Osteocyte (in vitro differentiated cells): ENCODE results near the gene DDHD1. TPM values are rescaled to one million over a fixed set of nuclear protein-coding genes. Genes with fewer than 3 reads are reported as not detected.
"Not testable (repeated sequence)": the region's sequence is repeated elsewhere in the genome, so short reads cannot be mapped to it uniquely, and the experiment has no call there.

Experiments used
- DNase-seq: peaks from one replicate; pipeline ENCODE4 v3.0.0; 2021; ENCODE audit warnings: mixed read lengths; ENCODE audit not compliant: unreplicated experiment; ENCODE audit errors: extremely low spot score
- H3K27ac Mint-ChIP-seq: one replicate; pipeline ENCODE4 v1.8.0; 2021; ENCODE audit warnings: mild to moderate bottlenecking, mixed read lengths; ENCODE audit not compliant: unreplicated experiment
- H3K27me3 Mint-ChIP-seq: one replicate; pipeline ENCODE4 v1.8.0; 2021; ENCODE audit warnings: mixed read lengths; ENCODE audit not compliant: unreplicated experiment
- H3K36me3 Mint-ChIP-seq: one replicate; pipeline ENCODE4 v1.8.0; 2021; ENCODE audit warnings: mixed read lengths; ENCODE audit not compliant: unreplicated experiment
- H3K4me1 Mint-ChIP-seq: one replicate; pipeline ENCODE4 v1.8.0; 2021; ENCODE audit warnings: mixed read lengths; ENCODE audit not compliant: unreplicated experiment
- H3K4me3 Mint-ChIP-seq: one replicate; pipeline ENCODE4 v1.8.0; 2021; ENCODE audit warnings: mild to moderate bottlenecking, moderate library complexity, mixed read lengths; ENCODE audit not compliant: unreplicated experiment
- H3K9me3 Mint-ChIP-seq: one replicate; pipeline ENCODE4 v1.8.0; 2021; ENCODE audit warnings: mixed read lengths; ENCODE audit not compliant: unreplicated experiment
- CTCF ChIP-seq: fragments of 200-600 bp; sonication (generic); IDR thresholded peaks from 2 replicates; pipeline ENCODE4 v1.5.0; 2021; ENCODE audit warnings: antibody characterized with exemption, mild to moderate bottlenecking, moderate library complexity
- total RNA-seq: library from RNA; stranded (reverse); gene quantifications from 2 replicates; pipeline ENCODE4 v1.2.1, GENCODE V29; 2021

Gene DDHD1
- total RNA-seq, 1 donor from 2014 or later = 21.1 TPM

- TF ChIP-seq CTCF = no peak
- no peak overlapping the region for H3K4me3 Mint-ChIP-seq
- no peak for DNase-seq
- H3K4me1 Mint-ChIP-seq = peaks cover 3% of the 10 kb centered on the region
- H3K27ac Mint-ChIP-seq = no peak overlapping the region
- no peaks in the 10 kb centered on the region for H3K9me3 Mint-ChIP-seq
- H3K36me3 Mint-ChIP-seq = no peaks in the 10 kb centered on the region
- peaks cover 21% of the 10 kb centered on the region for H3K27me3 Mint-ChIP-seq
These were observed 34.9 kb upstream of the DDHD1 start for GRCh38 chr14:53187921-53188463.

GRCh38 chr14:53186532-53186931 lies 33.4 kb upstream of the DDHD1 start:
- H3K27me3 Mint-ChIP-seq = peaks cover 21% of the 10 kb centered on the region
- no peak overlapping the region for H3K27ac Mint-ChIP-seq
- H3K36me3 Mint-ChIP-seq = no peaks in the 10 kb centered on the region
- no peak overlapping the region for H3K4me3 Mint-ChIP-seq
- H3K4me1 Mint-ChIP-seq = peaks cover 3% of the 10 kb centered on the region
- DNase-seq = no peak
- no peaks in the 10 kb centered on the region for H3K9me3 Mint-ChIP-seq
- no peak for TF ChIP-seq CTCF

GRCh38 chr14:53183611-53184010 lies 30.5 kb upstream of the DDHD1 start:
- Mint-ChIP-seq H3K27ac (no peak overlapping the region), H3K9me3 (no peaks in the 10 kb centered on the region), H3K4me1 (peaks cover 3% of the 10 kb centered on the region), H3K4me3 (no peak overlapping the region), H3K36me3 (no peaks in the 10 kb centered on the region), H3K27me3 (peaks cover 40% of the 10 kb centered on the region)
- DNase-seq = no peak
- TF ChIP-seq CTCF = no peak

GRCh38 chr14:53183056-53183455 lies 29.9 kb upstream of the DDHD1 start:
- H3K27me3 Mint-ChIP-seq = peaks cover 44% of the 10 kb centered on the region
- no peak overlapping the region for H3K27ac Mint-ChIP-seq
- no peak for TF ChIP-seq CTCF
- no peaks in the 10 kb centered on the region for H3K36me3 Mint-ChIP-seq
- H3K9me3 Mint-ChIP-seq = no peaks in the 10 kb centered on the region
- H3K4me3 Mint-ChIP-seq = no peak overlapping the region
- peaks cover 3% of the 10 kb centered on the region for H3K4me1 Mint-ChIP-seq
- no peak for DNase-seq

- DNase-seq, H3K4me1 Mint-ChIP-seq, H3K27ac Mint-ChIP-seq: not testable (repeated sequence)
These were observed 28.4 kb upstream of the DDHD1 start for GRCh38 chr14:53181463-53182081.

More at GRCh38 chr14:53181463-53182081, 28.4 kb upstream of the DDHD1 start:
- H3K4me3 Mint-ChIP-seq, H3K9me3 Mint-ChIP-seq, H3K36me3 Mint-ChIP-seq: not testable (repeated sequence)
- H3K27me3 Mint-ChIP-seq = peaks cover 38% of the 10 kb centered on the region
